GM19099 (cell line): ENCODE results near the gene CACNA2D3.

ENCODE experiments used
- POLR2A ChIP-seq: IDR thresholded peaks from 3 replicates; pipeline ENCODE4 v1.6.1; 2011; ENCODE audit warnings: low read depth; ENCODE audit not compliant: insufficient read length; ENCODE audit errors: extremely low read depth

CACNA2D3 gene

DNA sequence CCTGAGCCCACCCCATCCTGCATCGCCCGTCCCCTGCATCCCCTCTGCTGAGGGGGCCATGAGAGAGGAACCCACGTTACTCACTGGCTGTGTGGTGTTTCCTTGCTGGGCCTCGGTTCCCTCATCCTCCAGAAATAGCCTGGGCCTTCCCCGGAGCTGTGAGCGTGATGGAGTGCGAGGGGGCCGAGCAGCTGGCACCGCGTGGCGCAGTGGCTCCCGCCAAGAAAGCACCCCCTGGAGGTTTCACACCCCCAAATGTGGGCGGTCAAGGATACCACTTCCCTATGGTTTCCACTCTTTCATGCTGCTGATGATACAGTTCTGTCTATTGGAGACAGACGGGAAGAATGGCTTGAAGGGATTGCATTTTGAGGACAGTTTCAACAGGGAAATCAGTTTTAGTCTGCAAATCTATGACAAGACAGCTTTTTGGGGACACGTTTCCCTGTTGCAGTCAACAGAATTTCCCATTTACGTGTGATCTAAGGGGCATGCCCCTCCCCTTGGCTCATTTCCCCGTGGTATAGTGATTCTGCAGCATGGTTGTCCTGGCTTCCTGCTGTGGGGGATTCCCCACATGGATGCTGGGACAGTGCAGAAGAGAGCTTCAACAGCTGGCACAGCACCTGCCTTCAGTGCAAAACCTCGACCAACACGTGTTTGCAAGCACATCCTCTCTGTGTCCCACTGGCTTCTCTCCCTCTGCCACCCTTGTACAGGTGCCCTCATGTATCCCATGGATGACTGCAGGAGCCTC lies 428.0 kb downstream of the CACNA2D3 start:
- TF ChIP-seq POLR2A, result no peak

DNA sequence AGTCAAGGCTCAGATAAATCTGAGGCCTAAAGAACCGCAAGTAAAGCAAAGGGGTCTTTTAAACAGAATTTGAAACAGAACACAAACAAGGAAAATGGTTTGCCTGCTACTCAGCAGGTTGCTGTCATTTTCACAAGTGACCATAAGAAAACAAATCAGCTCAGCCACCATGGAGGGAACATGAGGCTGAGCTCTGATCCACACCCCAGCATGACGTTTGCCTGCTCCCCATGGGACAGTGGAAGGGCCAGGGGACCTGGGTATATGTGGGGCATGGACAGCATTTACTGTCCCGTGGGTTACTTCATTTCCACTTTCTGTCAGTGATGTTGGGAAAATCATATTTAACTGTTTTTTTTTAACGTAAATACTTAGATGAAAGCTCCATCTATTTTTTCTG lies 434.3 kb downstream of the CACNA2D3 start:
- TF ChIP-seq POLR2A, result no peak

DNA sequence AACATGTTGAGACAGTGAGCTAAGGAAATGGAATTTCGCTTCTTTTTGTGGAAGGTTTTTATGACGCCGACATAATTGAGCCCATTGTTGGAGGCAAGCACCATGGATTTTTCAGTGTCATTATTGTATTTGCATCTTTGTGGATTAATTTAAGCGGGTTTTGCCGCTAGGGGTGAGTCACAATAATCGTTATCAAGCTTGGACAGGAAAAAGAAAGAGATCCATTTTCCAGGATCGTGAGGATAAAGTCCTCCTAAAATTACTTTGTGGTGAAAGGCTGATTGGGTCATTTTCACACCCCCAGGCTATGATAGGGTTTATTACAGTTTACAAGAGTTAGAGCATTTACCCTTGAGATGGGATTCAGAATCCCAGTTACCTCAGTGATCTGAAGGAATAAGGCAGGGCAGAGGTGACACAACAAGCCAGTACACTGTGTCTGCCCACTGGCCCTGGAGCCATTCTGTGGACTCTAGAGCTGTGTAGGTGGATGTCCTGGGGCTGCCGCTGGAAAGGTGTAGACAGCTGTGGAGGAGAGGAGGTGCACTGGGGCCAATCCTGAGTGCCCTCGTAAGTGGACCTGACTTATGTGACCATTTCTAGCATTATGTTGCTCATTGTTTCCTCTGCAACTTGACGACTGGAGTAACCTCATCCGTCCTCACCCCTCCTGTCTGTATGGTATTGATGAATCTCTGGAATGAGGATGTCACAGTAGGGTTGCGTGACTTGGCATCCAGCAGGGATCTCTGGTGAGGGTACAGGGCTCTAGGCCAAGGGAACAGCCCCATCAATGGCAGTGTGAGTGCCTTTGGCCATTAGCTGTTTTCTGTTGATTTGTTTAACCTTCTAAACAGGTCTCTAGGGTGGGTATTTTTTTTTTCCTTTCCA lies 435.4 kb downstream of the CACNA2D3 start:
- TF ChIP-seq POLR2A, result no peak

DNA sequence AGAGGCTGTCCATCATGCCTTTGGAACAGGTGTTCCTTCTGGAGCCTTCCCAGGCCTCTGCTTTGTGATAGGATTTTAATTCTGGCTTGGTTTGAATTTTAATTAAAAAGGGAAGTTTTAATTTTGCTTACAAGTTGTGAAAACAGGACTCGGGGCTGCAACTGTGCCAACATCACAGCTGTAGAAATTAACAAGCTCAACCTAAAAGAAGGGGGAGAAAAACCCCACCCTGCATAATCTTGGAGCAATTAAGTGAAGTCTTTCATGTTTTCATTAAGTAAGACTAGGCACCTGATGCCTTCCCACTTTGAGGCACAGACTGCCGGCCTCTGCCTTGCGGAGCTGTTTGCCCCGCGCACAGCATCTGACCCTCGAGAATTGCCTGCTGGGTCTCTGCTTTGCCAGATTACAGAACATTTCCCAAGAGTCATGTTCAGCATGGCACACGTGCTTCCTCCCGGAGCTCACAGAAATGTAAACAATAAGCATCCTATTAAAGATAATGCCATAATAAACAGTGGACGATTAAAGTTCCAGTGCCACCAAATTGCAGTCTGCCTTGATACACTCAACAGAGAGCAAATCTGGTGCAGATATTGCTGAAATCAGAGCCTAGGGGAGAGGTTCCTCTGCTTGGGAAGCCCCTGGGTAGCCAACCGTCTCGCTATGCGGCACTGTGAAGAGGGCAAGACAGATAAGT lies 441.3 kb downstream of the CACNA2D3 start:
- no peak for TF ChIP-seq POLR2A

DNA sequence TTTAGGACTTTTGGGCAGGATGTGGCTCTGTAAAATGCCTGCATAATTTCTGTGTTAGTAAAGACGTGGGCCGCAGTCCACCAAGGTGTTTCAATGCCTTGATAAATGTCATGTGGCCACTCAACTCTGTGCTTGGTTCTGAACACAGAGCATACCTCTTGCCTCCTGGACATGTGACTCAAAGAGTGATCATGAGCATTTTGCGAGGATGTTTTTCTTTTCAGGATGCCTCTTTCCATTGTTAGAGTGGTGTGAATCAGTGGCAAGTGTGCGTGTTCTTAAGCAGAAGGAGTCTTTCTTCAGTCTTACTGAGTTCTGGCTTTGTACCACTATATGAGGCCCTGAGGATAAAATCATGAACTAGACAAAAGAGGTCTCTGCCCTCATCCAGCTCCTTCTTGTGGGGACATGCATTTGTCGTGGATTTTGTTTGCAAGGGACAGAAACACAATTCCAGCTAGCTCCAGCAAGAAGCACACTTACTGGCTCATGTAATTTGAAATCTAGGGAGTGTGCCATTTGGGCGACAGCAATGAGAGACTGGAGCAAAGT lies 442.1 kb downstream of the CACNA2D3 start:
- TF ChIP-seq POLR2A, result no peak

DNA sequence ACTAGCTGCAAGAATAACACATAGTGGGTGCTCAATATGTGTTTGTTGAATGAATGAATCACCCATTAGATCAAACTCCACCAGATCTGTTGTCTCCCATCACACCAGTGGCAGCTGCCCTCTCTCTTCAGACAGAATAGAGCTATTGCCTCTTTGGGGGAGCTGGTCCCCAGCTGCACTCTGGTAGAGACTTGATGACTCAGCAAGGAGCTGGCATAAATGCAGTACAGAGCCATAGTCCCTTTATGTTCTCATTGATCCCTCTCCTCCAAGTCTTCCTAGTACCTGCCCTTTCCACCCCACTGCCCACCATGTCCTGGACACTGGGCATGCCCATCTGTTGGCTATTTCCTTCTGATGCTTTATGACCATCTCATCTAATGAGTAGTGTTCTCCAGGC lies 443.6 kb downstream of the CACNA2D3 start:
- TF ChIP-seq POLR2A, result no peak

DNA sequence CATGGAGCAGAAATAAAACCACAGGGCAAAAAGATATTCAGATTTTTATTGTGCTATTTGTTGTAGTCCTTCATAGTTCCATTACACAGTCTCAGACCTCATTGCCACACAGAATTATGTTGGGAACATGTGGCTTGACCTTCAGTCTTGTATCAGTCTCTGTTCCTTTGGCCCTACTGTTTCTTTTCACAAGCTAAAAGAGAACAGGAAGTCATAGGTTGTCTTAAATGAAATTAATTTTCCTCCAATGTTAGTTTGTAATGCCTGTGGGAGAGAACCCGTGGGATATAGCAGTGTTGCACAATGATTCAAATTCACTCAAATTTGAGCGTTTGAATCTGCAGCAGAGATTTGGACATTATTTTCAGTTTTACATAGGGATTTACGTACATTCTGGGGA lies 445.6 kb downstream of the CACNA2D3 start:
- TF ChIP-seq POLR2A, result no peak

DNA sequence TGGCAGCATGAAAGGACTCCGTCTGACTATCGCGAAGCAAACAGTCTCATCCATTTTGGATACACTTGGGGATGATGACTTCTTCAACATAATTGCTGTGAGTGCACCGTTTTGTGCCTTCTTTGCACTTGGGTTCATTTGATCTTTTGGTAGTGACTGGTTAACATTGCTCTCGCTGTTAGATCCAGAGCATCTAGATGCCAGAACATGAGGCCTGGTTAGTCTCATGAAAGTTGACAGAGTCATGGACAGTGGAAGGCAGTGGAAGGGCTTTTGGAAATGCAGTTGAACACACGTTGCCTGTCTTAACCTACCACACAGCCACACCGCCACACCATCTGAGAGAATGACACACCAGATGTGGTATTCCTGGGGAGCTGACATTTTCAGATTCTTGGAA lies 447.7 kb downstream of the CACNA2D3 start:
- TF ChIP-seq POLR2A, result no peak

DNA sequence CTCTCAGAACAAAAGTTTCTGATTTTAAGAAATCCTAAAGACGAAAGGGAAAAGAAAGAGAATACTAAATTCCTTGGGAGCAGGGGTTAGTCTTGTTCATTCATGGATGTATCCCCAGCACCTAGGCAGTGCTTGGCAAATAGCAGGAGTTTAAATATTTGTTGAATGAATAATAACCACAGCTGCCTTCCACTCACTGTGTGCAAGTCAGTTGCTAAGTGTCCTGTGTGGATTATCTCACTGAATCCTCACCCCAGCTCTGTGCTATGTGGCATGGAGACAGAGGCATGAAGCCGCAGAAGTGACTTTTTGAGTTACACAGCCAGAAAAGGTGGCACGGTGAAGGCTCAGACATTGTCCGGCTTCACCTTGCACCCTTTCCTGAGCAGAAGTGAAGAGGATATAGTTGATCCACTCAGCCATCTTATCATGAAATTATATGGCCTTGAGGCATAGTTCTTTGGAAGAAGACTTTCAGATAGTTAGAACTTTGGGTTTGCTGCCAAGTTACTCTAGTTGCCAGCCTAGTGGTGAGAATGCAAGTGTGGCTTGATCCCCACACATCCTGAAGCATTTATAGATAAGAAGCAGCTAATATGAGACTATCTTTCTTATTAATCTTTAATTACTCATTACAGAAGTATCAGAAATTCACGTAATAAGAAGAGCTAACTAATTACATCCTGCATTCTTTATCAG lies 450.0 kb downstream of the CACNA2D3 start:
- no peak for TF ChIP-seq POLR2A

DNA sequence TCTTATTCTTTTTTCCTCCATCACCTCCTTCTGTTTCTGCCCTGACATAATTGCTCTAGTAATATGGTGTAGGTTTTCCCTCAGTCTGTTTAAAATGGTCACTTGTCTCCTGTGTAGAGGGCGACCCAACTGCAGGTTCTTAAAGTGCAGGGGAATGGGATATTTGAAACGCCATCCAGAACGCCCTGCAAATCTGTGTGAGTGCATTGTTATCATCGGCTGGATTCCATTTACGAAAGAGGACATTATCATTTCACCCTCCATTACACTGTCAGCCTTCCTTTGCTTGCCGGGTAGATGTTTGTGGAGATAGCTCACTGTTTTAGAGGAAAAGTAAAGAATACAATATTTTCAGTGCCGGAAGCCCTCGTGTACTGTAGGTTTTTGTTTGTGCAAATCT lies 451.5 kb downstream of the CACNA2D3 start:
- TF ChIP-seq POLR2A, result no peak

DNA sequence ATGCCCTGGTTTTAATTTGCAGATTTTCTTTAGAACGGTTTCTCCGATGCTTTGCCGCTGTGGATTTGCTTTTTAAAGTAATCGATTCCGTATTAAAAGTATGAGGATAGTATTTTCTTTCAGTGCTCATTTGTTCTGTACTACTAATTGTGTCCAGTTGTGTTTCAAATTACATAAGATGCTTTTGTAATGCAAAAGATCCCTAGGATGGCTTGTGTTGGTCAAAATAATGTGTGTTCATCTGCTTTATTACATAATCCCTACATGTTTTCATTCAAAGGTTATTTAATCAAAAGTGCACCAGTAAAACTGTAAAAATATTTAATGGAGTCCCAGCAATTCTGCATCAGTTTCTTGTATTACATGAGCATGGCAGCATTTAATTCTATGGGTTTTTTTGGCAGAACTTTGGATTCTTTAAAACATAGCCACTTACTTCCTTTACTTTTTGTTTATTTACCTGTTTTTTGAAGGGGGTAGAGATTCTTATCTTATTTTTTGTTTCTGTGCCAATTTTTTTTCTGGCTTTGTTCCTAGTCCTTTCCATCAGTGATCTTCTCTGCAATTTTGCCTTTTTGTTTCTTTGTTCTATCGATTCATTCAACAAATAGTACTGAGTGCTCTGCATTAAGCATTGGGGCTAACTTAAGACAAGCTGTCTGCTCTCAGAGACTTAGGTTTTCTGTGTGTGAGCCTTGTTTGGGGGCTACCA lies 452.7 kb downstream of the CACNA2D3 start:
- TF ChIP-seq POLR2A, result no peak

DNA sequence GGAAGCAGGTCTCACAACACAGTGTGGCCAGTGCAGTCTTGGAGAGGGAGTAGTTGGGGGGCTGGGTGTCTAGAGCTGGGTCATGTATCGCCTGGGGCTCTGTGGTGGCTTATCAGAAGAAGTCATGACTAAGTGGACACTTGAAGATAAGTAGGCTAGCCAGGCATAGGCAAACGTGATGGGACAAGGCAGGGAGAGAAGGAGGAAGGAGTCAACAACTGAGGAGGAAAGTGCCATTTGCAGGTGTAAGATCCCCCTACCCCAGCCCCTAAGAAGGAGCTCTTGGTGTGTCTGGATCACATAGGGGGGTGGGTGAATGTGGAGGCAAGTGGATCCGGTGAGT lies 453.2 kb downstream of the CACNA2D3 start:
- TF ChIP-seq POLR2A, result no peak

DNA sequence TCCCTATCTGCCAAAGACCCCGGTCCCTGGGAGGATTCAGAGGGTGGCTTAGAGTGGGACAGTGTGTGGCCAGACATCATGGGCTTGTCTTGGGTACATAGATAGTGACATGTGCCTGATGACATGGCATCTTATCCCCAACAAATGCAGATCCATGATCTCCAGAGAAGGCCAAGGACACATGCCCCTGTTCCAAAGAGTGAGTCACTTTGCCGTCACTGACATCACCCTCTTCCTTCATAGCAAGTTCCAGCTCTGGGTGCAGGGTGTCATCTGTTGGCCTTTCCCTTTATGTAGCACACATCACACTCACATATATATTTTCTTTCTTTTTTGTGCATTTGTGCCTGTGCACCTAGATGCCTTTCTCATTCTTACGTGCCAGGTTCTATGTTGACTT lies 455.0 kb downstream of the CACNA2D3 start:
- no peak for TF ChIP-seq POLR2A

DNA sequence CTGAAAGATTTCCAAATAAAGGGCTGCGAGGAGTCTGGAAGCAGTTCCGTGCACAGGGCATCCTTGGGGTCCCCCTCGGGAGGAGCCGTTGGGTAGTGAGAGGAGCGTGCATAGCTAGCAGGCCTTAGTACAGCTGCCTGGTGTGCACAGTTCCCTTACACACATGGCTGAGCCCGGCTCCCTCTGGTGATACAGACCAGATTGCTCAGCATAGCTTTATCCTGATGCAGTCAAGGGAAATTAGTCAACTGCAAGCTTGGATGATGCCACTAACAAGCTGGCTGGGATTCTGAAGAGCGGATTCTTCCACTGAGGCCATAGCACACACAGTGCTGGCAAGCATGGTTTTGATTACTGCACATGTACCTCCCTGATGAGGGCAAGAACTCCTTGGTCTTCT lies 456.1 kb downstream of the CACNA2D3 start:
- no peak for TF ChIP-seq POLR2A
